Measurements from ENCODE around the gene PTGR3. TPM values are rescaled to one million over a fixed set of nuclear protein-coding genes. Genes with fewer than 3 reads are reported as not detected.
A peak's percentile ranks its signal among the peaks of the same experiment; 100 is the strongest.

PTGR3 gene
- total and polyA plus RNA-seq, 5 experiments from 2014 or later, result 14.7 to 35.1 (median 28.5) TPM

DNA sequence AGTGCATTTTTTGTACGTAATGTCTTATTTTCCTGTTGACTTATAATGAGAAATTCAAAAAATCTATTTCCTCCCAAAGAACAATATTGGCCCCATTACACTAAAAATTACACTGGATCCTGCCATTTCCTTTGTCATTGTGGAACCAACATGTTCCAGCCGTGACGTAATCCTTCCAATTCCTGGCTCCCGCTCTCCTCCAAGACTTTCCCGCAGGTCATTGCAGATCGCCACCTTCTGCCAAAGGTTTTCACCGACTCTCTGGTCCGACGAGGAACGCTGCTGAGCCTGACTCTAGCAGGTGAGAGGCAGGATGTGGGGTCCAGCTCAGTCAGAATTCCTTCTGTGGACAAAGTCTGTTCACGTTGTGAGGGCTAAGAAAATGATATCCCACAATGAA lies 38.0 kb downstream of the PTGR3 start:
- Mint-ChIP-seq H3K4me1 (peaks cover 9 to 14% (median 12%) of the 10 kb centered on the region in 4 donors), H3K9me3 (peaks cover 0 to 9% (median 0%) of the 10 kb centered on the region in 9 donors), H3K4me3 (no peak overlapping the region), H3K27ac (no peak overlapping the region), H3K27me3 (peaks cover 0 to 5% (median 1%) of the 10 kb centered on the region in 5 donors), H3K36me3 (peaks cover 0 to 3% (median 0%) of the 10 kb centered on the region in 3 donors)
- DNase-seq (no peak), ATAC-seq (no peak)
- POLR2A ChIA-PET, result interaction anchor here (0.6 kb wide), 1 partner anchor 512 kb away, joined by 3 read pairs; no protein-coding TSS in a partner anchor

DNA sequence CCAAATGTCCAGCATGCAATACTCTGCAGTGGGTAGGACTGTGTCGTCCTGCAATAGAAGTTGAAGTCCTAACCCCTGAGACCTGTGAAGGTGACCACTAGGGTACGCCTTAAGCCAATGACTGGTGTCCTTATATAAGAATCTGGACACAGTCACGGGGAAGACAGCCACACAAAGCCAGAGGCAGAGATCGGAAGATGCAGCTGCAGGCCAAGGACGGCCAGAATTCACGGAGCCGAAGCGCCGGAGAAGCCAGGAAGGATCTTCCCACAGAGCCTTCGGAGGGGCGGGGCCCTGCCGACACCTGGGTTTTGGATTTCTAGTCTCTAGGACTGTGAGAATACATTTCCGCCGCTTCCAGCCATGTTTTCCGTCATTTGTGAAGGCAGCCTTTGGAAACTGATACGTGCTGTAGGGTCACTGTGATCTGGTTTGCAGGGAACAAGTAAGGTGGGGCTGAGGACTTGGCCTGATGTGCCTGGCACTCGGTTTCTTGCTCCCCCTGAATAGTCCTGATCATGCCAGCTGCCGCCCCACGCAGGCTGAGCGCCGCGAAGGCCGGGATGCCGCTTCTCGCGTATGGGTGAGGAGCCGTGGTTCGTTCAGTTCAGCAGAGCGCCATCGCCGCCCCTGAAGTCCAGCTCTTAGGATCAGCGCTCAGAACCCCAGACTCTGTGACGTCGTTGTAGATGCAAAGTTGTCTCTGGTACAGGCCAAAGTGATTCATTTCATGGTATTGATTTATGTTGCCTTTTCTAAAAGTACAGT lies 38.7 kb downstream of the PTGR3 start:
- peaks cover 9 to 14% (median 12%) of the 10 kb centered on the region in 4 donors for H3K4me1 Mint-ChIP-seq
- H3K4me3 Mint-ChIP-seq, result no peak overlapping the region
- POLR2A ChIA-PET, result interaction anchor here (0.6 kb wide), 1 partner anchor 513 kb away, joined by 3 read pairs; no protein-coding TSS in a partner anchor
- DNase-seq (no peak), ATAC-seq (no peak)
- H3K9me3 Mint-ChIP-seq, result peaks cover 0 to 15% (median 0%) of the 10 kb centered on the region in 9 donors
- peaks cover 0 to 5% (median 1%) of the 10 kb centered on the region in 5 donors for H3K27me3 Mint-ChIP-seq
- H3K36me3 Mint-ChIP-seq, result peaks cover 0 to 3% (median 0%) of the 10 kb centered on the region in 3 donors
- H3K27ac Mint-ChIP-seq, result no peak overlapping the region

DNA sequence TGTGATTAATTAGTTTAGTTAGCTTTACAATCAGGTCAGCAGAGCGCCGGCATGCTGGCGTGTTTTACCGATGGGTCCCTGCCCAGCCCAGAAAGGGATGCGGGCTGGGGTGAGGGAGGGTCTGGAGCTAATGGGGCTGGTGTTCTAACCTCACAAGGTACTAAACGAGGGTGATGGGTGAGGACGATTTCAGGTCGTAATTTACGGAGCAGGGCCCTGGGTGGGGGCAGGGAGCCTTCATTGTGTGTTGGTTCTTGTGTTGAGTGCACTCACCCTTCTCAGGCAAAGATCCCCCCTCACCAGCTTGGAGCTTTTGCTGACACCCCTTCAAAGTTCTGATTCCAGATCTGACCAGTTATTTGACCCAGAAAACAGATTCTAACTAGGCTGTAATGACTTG lies 39.5 kb downstream of the PTGR3 start:
- no peak for ATAC-seq
- Mint-ChIP-seq H3K4me1 (peaks cover 9 to 14% (median 12%) of the 10 kb centered on the region in 4 donors), H3K9me3 (peaks cover 0 to 21% (median 0%) of the 10 kb centered on the region in 9 donors), H3K27ac (no peak overlapping the region), H3K4me3 (no peak overlapping the region), H3K36me3 (peaks cover 0 to 3% (median 0%) of the 10 kb centered on the region in 3 donors), H3K27me3 (peaks cover 0 to 5% (median 1%) of the 10 kb centered on the region in 5 donors)
- POLR2A ChIA-PET, result no interaction called here
- no peak for DNase-seq

DNA sequence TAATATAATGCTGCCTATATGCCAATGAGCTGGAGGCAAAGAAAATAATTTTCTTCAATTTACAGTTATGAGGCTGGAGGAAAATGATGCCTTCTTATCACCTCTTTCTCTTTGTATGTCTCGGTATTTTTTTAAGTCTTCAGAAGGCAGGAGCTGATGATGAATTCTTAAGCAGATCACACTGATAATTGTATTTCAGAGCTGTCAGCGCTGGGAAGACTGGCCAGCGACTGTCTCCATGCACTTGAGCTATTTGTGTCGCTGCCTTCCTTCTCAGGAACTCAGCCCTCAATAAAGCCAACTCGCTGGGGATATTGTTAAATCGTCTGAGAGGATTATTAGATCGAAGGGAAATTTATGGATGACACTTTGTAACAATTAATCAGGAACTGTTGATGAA lies 40.3 kb downstream of the PTGR3 start:
- DNase-seq (no peak), ATAC-seq (no peak)
- H3K9me3 Mint-ChIP-seq, result peaks cover 0 to 23% (median 0%) of the 10 kb centered on the region in 9 donors
- POLR2A ChIA-PET, result no interaction called here
- peaks cover 7 to 10% (median 7%) of the 10 kb centered on the region in 4 donors for H3K4me1 Mint-ChIP-seq
- peaks cover 0 to 5% (median 1%) of the 10 kb centered on the region in 5 donors for H3K27me3 Mint-ChIP-seq
- H3K27ac Mint-ChIP-seq, result no peak overlapping the region
- H3K36me3 Mint-ChIP-seq, result peaks cover 0 to 3% (median 0%) of the 10 kb centered on the region in 3 donors
- no peak overlapping the region for H3K4me3 Mint-ChIP-seq

DNA sequence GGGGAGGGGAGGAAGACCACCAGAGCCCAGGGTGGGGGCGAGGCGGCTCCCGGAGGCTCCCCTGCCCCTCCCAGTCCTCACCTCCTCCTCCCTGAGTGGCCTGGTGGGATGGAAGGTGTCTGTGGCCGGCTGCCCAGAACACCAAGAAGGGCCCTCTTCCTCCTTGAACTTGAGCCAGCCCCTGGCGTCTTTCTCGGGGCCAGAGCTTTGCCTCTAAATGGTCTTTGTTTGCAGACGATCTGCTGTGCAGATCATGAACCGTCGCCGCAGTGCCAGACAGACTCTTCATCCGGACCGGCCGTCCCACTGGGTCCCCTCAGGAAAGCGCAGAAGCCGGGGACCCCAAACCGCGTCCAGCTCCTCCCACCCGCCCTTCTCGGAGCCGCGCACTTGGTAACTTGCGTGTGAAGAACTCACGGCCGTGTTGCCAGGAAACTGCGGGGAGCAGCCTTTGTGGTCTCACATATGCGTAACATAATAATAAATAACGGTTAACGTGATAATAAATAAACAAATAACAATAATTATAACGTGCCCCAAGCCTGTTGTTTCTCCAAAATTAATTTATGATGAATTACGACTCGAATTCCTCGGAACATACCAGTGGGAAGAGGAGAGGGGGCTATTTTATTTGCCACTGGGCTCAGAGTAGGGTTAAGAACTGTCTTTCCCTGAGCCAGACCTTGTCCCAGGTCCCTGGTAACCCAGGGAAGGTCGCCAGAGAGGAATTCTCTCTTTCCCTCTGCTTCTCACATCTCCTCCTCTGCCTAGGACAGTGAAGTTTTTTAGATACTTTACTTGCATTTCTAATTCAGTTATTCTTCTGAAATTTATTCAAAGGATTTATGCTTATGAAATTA lies 41.0 kb downstream of the PTGR3 start:
- peak overlapping the region in 1 of 10 donors; percentile 24 for H3K4me3 Mint-ChIP-seq

DNA sequence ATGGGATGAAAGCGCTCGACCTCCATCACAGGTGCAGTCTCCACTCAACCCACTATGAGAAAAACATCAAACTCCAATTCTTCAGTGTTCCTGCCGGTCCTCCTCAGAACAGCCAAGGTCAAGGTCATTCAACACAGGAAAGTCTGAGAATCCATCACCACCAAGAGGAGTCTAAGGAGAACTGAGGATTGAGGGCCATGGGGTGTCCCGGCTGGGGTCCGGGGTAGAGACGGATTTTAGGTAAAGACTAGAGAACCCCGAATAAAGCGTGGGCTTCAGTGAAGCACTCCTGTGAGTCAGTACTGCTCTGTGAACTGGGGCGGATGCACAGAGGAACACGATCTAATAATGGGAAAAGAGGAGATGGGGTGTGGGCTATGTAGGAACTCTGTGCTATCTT lies 41.8 kb downstream of the PTGR3 start:
- H3K27me3 Mint-ChIP-seq, result peaks cover 0 to 5% (median 1%) of the 10 kb centered on the region in 5 donors
- no peak for ATAC-seq
- H3K4me3 Mint-ChIP-seq, result no peak overlapping the region
- peaks cover 0 to 2% (median under 1%) of the 10 kb centered on the region in 4 donors for H3K4me1 Mint-ChIP-seq
- peaks cover 0 to 3% (median 0%) of the 10 kb centered on the region in 3 donors for H3K36me3 Mint-ChIP-seq
- no peak for DNase-seq
- H3K9me3 Mint-ChIP-seq, result peaks cover 0 to 23% (median 0%) of the 10 kb centered on the region in 9 donors
- no peak overlapping the region for H3K27ac Mint-ChIP-seq
- POLR2A ChIA-PET, result no interaction called here

More for the DNA sequence above, 41.0 kb downstream of the PTGR3 start:
- ATAC-seq, result no peak
- peaks cover 0 to 3% (median 0%) of the 10 kb centered on the region in 3 donors for H3K36me3 Mint-ChIP-seq
- POLR2A ChIA-PET, result no interaction called here
- no peak for DNase-seq
- peaks cover under 1 to 6% (median 3%) of the 10 kb centered on the region in 4 donors for H3K4me1 Mint-ChIP-seq
- H3K9me3 Mint-ChIP-seq, result peaks cover 0 to 23% (median 0%) of the 10 kb centered on the region in 9 donors
- H3K27me3 Mint-ChIP-seq, result peaks cover 0 to 5% (median 1%) of the 10 kb centered on the region in 5 donors
- H3K27ac Mint-ChIP-seq, result no peak overlapping the region

DNA sequence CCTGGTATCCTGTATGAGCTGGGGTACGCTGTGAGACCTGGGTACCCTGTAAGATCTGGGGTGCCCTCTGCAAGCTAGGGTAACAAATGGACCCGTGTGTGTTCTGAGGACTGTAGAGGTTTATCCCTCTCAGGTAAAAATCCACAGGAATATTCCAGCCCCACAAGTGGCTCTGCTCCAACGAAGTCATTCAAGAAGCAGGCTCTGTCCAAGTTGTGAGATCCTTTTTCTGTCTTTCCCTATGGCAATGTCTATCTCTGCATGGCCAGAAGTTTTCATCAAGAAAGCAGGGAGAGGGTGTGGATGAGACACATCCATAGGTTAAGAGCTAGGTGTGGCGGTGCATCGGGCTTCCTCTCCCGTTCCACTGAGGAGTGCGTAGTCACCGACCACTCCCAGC lies 43.0 kb downstream of the PTGR3 start:
- Mint-ChIP-seq H3K4me3 (no peak overlapping the region), H3K27ac (no peak overlapping the region), H3K27me3 (peaks cover 0 to 5% (median 1%) of the 10 kb centered on the region in 5 donors), H3K9me3 (peaks cover 0 to 23% (median 0%) of the 10 kb centered on the region in 9 donors), H3K4me1 (peaks cover 2 to 14% (median 13%) of the 10 kb centered on the region in 4 donors), H3K36me3 (peaks cover 0 to 3% (median 0%) of the 10 kb centered on the region in 3 donors)
- POLR2A ChIA-PET, result no interaction called here
- DNase-seq (no peak), ATAC-seq (no peak)

DNA sequence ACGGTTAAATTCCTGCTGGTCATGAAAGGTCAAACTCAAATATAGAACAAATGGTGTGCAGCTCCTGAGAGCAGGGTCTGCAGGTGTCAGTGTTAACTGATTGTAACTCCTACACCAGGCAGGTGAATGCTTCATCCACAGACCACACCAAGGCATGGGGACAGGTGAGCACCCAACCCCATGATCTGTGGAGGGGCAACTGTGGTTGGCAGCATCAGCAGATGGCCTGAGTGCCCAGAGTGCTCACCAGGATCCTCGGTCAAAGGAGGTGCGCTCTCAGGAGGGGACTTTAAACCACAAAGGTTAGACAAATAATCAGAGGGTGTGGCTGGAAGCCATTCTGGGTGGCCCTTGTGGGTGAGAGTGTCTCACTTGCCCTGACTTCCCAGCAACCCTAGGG lies 44.5 kb downstream of the PTGR3 start:
- POLR2A ChIA-PET, result no interaction called here
- H3K4me3 Mint-ChIP-seq, result no peak overlapping the region
- peaks cover 2 to 16% (median 14%) of the 10 kb centered on the region in 4 donors for H3K4me1 Mint-ChIP-seq
- peaks cover 0 to 2% (median 0%) of the 10 kb centered on the region in 3 donors for H3K36me3 Mint-ChIP-seq
- peaks cover 0 to 23% (median 0%) of the 10 kb centered on the region in 9 donors for H3K9me3 Mint-ChIP-seq
- ATAC-seq (no peak), DNase-seq (peak in 1 of 10 donors; percentile 54)
- H3K27me3 Mint-ChIP-seq, result peaks cover 0 to 5% (median 1%) of the 10 kb centered on the region in 5 donors
- no peak overlapping the region for H3K27ac Mint-ChIP-seq

DNA sequence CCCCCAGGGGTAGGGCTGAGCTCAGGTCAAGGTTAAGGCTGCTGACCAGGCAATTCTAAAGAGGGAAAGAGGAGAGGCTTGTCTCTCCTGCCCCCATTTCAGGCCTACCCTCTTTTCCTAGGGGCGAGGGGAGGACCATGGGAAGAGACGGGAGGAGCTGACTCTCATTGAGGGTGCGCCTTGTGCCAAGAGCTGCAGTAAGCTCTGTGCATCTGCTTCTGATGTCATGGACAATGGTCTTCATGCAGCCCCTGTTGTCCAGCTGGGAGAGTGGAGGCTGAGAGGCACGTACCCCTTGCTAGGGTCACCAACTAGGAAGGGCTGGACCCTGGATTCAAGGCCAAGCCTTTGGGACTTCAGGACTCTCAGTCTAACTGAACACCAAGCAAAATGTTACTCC lies 45.2 kb downstream of the PTGR3 start:
- peak in 1 of 10 donors; percentile 60 for DNase-seq
- H3K27me3 Mint-ChIP-seq, result peaks cover 0 to 8% (median 1%) of the 10 kb centered on the region in 5 donors
- no peak overlapping the region for H3K27ac Mint-ChIP-seq
- no peak overlapping the region for H3K4me3 Mint-ChIP-seq
- peaks cover 0 to 2% (median 0%) of the 10 kb centered on the region in 3 donors for H3K36me3 Mint-ChIP-seq
- H3K9me3 Mint-ChIP-seq, result peaks cover 0 to 23% (median 0%) of the 10 kb centered on the region in 9 donors
- POLR2A ChIA-PET, result no interaction called here
- H3K4me1 Mint-ChIP-seq, result peaks cover 2 to 16% (median 14%) of the 10 kb centered on the region in 4 donors
- no peak for ATAC-seq

DNA sequence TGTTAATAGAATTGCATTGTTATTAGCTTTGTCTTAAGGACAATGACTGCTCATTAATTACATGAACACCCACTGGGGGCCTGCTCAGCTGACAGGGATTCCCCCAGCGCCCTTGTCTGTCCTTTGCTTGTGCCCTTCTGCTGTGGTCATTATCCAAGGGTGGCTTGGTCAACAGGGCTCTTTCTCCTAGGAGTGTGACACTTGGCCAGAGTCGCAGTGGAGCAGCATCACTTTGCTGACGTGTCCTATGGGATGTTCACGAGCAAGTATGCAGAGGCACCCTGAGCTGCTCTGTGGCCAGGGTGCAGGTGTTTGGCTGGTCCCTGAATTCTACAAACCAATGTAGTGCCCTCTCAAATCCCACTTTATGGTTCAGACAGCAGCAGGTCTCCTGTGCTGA lies 46.0 kb downstream of the PTGR3 start:
- DNase-seq (peak in 1 of 10 donors; percentile 31), ATAC-seq (no peak)
- Mint-ChIP-seq H3K27ac (peak overlapping the region in 1 of 10 donors; percentile 8), H3K36me3 (peaks cover 0 to 2% (median 0%) of the 10 kb centered on the region in 3 donors), H3K27me3 (peaks cover 0 to 9% (median 1%) of the 10 kb centered on the region in 5 donors), H3K4me3 (peak overlapping the region in 1 of 10 donors; percentile 27), H3K9me3 (peaks cover 0 to 23% (median 0%) of the 10 kb centered on the region in 9 donors), H3K4me1 (peaks cover 3 to 16% (median 14%) of the 10 kb centered on the region in 4 donors)
- POLR2A ChIA-PET, result no interaction called here

DNA sequence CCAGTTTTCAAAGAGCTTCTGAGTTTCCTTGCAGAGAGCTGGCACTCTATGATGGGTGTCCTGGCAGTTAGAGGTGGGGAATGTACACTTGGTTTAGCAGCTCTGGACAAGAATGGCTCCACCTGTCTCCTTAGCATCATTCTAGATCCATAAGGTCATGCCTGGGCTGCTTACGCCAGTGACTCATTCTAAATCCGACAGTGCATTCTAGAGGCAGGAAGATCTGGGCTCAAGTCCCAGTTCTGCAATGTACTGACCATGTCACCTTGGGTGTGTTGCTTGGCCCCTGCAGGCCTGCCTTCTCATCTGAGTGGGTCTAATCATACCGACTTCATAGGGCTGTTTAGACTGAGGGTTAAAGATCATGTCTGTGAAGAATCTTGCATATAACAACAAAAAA lies 46.5 kb downstream of the PTGR3 start:
- Mint-ChIP-seq H3K4me3 (peak overlapping the region in 8 of 10 donors; percentile 35 to 94 (median 70)), H3K27ac (peak overlapping the region in 4 of 10 donors; percentile 26 to 95 (median 64)), H3K9me3 (peaks cover 0 to 23% (median 0%) of the 10 kb centered on the region in 9 donors), H3K4me1 (peaks cover 4 to 16% (median 14%) of the 10 kb centered on the region in 4 donors), H3K27me3 (peaks cover 0 to 9% (median 1%) of the 10 kb centered on the region in 5 donors), H3K36me3 (peaks cover 0 to 2% (median 0%) of the 10 kb centered on the region in 3 donors)
- ATAC-seq, result no peak
- DNase-seq, result peak in 1 of 10 donors; percentile 16
- POLR2A ChIA-PET, result no interaction called here

Measured in naive thymus-derived CD8-positive, alpha-beta T cell (primary cell).